AG08395 (cell line): Measurements from ENCODE around the gene CYS1.
"Not testable (repeated sequence)": the region's sequence is repeated elsewhere in the genome, so short reads cannot be mapped to it uniquely, and the experiment has no call there.

ENCODE experiments used
- DNase-seq: peaks from one replicate; pipeline ENCODE4 v3.0.0; 2012; ENCODE audit warnings: mixed read lengths, low spot score

The CYS1 gene, protein sequence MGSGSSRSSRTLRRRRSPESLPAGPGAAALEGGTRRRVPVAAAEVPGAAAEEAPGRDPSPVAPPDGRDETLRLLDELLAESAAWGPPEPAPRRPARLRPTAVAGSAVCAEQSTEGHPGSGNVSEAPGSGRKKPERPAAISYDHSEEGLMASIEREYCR

DNA sequence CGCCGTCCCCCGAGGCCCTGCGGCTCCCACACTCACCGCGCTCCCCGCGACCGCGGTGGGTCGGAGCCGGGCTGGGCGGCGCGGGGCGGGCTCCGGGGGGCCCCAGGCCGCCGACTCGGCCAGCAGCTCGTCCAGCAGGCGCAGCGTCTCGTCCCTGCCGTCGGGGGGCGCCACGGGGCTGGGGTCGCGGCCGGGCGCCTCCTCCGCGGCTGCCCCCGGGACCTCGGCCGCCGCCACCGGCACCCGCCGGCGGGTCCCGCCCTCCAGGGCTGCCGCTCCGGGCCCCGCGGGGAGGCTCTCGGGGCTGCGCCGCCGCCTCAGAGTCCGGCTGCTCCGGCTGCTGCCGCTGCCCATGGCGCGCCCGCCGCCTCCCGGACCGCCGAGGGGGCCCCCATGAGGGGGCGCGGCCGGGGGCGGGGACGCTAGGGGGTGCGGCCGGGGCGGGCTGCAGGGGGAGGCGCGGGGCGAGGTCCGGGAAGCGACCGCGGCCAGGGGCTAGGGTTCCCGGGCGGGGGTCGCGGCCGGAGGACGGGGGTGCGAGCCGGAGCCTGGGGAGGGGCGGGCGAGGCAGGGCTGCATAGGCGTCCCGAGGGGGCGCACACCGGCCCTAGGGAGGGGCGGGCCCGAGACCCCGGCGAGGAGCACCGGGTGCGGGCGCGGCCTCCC lies at the start of gene CYS1:
Gene CYS1, minus strand, starts transcription at position 542 of the 666 bp plus-strand sequence. Its CDS starts 188 bp downstream, at position 354.
- DNase-seq: peak; percentile 59

DNA sequence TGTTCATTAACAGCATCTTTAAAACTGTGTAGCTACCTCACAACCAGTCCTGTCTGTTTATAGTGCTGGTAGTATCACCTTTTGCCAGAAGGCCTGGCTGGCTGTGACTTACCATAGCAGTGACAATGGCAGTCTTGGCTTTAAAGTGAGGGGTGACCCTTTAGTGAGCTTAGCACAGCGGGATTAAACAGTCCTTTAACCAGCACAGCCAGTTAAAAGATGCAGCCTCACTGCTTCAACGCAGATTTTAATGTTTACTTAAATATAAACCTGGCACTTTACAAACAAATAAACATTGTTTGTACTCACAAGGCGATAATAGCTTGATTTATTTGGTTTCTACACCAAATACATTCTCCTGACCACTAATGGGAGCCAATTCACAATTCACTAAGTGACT lies 49.3 kb upstream of the CYS1 start:
- no peak for DNase-seq

DNA sequence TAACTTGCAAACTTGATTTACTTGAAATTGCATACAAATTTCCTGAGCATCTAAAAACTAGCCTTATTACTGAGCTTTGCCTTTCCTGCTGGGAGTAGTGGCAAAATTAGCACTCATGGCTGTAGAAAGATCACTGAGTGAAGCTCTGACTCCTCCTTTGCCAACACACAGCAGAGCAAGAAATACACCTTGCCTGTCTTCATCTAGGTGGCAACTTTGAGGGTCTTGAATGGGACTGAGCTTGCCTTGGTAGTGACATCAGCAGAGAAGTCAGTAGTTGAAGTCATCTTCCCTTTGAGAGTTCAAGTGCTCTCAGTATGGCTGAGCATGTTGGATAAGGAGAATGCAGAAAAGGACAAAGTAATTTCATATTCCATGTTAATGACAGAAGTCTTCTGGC lies 48.2 kb upstream of the CYS1 start:
- DNase-seq: no peak

DNA sequence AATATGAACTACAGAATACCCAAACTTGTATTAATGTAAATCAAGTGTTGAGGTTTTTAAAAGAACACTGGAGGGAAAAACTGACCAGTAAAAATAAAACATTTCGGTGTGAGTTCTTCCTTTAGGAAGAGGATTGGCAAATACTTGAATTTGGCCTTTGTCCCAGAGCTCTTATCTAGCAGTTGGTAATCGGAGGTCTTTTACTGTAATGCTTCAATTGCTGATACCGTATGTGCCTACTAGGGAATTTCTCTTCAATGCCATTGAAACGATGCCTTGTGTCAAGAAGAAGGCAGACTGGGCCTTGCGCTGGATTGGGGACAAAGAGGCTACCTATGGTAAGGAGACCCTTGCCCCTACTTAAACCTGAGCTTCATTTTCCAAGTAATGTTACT lies 46.4 kb upstream of the CYS1 start:
- no peak for DNase-seq

DNA sequence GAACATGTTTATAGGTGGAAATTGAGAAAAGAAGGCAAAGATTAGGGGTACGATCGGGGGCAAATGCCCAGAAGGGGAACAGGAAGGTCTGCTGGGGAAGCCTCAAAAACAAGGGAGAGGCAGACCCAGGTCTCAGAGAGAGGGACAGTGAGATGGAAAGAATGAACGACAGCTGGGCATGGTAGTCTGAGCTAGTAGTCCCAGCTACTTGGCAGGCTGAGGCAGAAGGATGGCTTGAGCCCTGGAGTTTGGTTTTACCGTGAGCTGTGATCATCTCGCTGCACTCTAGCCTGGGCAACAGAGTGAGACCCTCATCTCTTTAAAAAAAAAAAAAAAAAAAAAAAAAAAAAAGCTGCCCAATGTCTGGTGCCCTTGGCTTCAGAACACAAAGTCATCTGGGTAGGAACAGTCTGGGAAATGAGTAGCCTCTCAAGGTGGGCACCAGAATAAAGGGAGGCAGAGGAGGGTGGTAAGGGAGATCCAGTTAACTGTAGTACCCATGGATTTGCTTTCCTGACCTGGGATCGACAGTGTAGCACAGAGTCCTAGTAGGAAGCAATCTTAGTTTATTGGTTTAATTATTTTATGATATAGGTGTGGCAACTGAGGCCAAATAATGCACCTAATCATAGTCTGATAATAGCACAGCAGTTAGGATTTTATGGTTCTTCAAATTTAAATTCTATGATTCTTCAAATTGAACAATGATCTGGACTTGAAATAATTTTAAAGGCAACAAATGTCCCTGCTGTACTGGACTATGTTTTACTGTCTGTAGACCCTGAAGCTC lies 45.8 kb upstream of the CYS1 start:
- DNase-seq: no peak

DNA sequence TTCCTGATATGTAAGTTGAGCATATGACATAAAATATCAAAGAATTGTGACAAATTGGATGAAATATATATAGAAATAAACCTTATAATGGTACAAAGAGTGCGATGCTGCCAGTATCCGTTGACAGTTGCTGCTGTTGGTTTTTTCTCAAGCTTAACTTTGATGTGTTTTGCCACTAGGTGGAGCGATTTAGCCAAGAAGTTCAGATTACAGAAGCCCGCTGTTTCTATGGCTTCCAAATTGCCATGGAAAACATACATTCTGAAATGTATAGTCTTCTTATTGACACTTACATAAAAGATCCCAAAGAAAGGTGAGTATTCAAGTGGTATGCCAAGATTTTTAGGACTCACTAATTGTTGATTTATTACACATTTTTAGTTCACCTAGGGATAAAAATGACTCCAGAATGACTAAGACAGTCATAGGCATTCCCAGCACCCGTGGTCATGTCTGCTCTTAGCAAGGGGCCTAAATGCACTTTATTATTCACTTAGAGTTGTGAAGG lies 44.4 kb upstream of the CYS1 start:
- DNase-seq: peak; percentile 41

DNA sequence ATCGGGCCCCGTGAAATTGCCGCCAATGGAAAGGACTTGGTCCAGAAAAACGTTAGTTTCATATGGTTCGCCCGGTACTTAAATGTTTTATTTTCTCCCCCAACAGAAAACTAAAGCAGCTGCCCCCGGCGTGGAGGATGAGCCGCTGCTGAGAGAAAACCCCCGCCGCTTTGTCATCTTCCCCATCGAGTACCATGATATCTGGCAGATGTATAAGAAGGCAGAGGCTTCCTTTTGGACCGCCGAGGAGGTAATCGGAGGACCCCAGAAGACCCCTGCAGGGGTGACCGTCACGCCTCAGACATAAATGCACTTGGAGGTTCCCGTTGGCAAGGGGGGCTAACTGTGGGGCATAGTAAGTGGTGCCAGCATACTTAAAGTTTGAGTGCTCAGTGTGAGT lies 43.1 kb upstream of the CYS1 start:
- DNase-seq: no peak

DNA sequence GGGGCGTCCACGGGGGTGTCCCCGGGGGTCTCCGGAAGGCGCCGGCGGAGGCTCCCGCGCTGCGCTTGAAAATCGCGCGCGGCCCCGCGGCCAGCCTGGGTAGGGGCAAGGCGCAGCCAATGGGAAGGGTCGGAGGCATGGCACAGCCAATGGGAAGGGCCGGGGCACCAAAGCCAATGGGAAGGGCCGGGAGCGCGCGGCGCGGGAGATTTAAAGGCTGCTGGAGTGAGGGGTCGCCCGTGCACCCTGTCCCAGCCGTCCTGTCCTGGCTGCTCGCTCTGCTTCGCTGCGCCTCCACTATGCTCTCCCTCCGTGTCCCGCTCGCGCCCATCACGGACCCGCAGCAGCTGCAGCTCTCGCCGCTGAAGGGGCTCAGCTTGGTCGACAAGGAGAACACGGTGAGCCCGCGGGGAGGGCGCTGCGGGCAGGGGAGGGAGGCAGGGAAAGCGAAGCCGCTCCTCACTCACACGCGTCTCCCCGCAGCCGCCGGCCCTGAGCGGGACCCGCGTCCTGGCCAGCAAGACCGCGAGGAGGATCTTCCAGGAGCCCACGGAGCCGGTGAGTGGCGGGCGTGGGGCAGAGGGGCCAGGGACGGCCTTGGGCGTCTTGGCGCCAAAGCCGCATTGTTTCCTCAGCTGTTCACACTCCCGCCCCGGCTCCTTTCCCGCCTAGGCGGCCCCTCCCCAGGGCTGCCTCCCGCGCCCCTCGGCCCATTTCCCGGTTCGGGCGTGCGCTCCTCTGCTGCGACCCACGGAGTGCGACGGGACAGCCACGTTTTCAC lies 42.5 kb upstream of the CYS1 start, which contains the start of gene RRM2:
Gene RRM2, plus strand, starts transcription at position 240 of the 781 bp plus-strand sequence. Its CDS starts 60 bp downstream, at position 300.
- peak; percentile 98 for DNase-seq

DNA sequence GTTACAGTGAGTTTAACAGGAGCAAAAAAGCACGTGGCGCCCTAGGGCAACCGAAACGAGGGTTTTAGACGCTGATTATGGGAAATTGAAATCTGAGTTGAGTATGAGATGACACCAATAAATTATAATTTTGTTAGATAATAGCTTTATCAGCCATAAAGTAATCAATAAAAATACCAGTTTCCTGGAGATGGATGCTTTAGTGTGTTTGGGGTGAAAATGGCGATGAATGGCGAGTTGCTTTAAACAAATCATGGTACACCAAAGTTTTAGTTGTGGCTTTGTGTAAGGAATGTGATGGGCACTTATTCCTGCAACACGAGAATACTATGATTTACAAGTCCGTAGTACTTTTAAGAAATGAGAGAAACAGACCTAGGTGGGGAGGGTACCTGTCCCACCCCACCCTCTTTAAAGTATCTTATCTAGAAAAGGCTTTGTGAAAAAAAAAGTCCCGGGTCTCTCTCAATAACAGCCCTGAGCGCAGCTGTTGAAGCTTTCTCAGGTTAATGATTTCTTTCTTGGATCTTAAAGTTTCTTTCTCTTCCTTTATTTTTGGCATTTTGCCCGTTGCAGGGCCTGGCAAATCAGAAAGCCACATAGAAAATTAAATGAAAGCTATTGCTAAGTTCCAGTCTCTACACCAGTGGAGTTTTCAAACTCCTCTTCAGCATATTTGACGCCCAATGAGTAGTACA lies 40.8 kb upstream of the CYS1 start:
- no peak for DNase-seq

DNA sequence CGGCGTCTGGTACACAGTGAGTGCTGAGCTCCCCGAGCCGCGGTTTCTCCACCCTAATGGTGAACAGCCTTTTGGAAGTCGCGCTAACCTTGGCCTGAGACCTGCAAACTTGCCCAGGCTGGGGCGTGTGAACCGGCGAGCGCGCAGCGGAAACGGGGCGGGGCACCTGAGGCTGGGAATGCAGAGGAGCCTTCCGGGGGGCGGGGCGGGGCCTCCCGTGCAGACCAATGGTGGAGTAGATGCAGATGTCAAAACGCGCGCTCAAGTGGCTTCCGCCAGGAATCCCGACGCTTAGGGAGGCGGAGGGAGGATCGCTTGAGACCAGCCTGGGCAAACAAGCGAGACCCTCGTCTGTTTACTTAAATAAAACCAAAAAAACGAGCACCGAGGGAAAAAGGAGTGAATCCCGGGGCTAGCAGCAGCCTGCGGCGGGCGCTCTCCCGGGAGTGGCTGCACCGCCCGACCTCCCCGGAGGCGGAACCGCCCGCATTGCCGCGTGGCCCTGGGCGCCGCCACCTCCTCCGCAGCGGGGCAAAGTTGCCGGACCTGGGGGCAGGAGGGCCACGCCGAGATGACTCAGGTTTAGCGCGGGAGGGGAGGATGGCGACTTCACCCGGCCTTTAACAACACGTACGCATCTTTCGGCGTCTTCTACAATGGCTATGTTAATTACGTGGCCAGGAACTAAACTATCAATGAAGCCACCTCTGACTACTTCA lies 40.1 kb upstream of the CYS1 start:
- peak; percentile 95 for DNase-seq

DNA sequence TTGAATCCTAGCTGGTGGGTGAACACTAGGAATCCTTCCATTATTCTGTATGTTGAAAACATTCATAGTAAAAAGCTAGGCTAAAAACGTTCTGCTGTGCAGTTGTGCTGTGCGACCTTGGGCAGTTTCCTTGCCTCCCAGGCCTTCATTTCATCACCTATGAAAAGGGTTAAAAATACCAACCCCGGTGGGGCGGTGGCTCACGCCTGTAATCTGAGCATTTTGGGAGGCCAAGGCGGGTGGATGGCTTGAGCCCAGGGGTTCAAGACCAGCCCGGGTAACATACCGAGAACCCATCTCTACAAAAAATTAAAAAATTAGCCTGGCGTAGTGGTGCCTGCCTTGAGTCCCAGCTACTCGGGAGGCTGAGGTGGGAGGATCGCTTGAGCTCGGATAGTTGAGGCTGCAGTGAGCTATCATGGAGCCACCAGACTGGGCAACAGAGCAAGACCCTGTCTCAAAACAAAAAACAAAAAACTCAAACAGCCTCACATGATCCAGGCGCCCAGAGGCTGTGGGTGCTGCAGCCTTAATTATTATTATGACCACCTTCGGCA lies 39.5 kb upstream of the CYS1 start:
- no peak for DNase-seq

DNA sequence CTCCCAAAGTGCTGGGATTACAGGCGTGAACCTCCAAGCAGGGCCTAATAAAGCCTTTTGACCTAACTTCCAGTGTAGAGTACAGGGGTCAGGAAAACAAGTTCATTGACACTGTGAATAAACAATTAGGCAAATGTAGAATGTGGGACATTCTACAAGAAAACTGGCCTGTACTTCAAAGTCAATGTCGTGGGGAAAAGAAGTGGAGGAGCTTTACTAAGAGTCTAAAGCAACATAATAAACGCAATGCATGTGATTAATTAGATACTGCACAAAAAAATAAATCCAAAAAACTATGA lies 38.8 kb upstream of the CYS1 start:
- DNase-seq: no peak

DNA sequence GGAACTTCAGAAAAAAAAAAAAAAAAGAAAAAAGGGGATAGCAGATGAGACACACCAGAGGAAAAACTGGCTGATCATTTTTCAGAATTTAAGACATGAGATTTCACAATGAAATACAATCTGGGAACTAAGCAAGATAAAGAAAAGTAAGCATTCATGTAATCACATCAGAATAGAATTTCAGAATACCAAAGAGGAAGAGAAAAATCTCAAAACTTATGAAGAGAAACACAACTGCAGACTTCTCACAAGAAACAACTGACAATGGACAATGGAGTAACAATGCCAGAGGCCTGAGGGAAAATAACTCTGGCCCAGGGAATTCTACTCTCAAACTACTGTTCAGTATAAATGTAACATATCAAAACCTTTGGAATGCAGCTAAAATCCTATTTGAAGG lies 29.1 kb upstream of the CYS1 start:
- DNase-seq: no peak

DNA sequence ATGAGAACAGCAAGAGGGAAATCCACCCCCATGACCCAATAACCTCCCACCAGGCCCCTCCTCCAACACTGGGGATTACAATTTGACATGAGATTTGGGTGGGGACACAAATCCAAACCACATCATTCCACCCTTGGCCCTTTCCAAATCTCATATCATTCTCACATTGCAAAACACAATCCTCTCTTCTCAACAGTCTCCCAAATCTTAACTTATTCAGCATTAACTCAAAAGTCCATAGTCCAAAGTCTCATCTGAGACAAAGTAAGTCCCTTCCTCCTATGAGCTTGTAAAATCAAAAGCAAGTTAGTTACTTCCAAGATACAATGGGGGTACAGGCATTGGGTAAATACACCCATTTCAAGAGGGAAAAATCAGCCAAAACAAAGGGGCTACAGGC lies 24.7 kb upstream of the CYS1 start:
- DNase-seq: not testable (repeated sequence)

DNA sequence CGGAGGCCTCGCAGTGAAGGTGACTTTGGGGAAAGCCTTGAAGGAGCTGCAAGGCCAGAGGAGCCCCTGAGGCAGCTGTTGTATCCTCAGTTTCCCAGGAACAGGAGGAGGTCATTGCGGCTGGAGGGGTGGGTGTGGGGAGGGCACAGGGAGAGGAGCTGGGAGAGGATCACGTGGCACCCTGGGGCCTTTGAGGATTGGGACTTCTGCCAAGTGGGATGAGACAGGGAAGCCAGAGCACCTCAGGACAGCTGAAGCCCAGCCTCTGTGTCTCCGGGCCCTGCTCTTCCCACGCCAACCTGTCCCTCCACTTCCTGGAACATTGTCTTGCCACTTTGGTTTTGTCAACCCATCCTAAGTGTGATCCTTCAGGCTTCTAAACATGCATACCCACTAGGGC lies 23.0 kb upstream of the CYS1 start:
- DNase-seq: no peak

DNA sequence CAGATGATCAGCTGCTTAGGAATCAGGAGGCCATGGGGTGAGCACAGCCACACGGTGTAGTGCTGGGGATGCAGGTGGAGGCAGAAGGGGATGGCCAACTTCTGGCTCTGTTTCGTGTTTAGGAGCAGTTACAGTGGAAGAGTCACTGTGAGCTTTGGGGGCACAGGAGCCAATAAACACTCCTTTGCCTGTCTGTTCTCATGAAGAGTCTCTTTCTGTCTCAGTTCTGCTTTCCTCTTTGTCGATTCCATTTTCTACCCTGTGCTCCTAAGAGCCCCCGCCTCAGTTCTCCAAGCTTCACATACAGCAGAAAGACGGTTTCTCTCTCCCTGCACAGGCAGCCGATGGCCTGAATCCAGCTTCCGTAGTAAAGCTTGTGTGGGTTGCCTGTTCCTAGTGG lies 21.3 kb upstream of the CYS1 start:
- DNase-seq: no peak

DNA sequence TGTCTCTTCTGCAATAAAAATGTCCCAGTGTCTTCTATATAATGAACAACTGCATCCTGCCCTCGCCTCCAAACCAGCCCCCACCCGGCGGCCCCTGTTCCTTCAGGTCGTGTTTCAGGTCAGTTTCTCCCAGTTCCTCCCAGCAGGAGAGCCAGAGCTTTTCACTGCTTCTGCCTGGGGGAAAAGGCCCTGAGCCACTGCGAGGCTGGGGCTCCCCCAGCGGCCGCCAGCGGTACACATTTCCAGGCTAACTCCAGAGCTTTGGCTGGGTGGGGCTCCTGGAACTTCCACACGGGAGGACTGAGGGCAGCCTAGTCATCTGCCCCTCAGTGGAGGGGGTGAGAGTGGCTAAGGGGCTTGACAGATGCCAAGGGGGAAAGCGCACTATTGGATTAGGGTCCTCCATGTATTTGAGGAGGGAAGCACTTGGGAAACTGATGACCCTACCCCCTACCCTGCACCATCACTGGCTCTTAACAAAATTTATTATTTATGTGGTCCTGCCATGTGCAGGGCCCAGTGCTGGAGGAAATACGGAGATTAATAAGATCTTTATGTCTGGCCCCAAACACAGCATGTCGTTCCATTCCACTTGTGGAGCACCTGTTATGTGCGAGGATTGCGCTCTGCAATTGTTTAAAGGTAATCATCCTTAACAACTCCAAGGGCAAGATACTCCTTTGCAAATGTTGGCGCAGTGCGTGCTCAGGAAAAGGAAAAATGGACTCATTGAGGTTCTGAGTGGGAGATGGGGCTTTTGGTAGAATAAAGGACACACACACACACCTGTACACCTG lies 17.3 kb upstream of the CYS1 start:
- DNase-seq: peak; percentile 92

DNA sequence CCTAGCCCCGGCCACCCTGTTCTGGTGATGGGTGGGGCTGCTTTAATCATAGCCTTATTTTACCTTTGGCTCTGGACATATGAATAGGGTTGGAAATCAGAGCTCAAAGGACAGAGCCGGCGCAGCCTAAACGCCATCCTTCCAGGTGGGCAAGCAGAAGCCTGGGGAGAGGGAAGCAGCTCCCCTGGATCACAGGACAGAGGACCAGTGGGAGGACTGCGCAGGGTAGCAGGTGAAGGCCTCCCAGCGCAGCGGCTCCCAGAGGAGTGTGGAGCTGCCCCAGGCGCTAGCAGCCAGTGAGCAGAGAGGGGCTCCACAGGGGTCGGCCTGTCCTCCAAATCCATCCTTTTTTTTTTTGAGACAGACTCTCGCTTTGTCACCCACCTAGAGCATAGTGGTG lies 16.4 kb upstream of the CYS1 start:
- DNase-seq: no peak

DNA sequence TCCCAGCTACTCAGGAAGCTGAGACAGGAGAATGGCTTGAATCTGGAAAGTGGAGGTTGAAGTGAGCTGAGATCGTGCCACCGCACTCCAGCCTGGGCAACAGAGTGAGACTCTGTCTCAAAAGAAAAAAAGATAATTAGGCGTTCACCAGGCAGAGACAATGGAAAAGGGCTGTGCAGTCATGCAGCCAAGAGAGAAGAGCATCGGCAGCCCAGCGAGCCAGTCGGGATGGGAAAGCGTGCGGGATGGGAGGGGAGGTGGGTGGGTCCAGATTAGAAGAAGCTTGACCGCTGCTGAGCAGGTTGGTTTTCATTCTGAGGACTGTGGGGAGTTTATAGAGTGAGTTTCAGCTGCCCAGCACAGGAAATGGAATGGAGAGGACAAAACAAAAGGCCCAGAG lies 15.0 kb upstream of the CYS1 start:
- DNase-seq: no peak

DNA sequence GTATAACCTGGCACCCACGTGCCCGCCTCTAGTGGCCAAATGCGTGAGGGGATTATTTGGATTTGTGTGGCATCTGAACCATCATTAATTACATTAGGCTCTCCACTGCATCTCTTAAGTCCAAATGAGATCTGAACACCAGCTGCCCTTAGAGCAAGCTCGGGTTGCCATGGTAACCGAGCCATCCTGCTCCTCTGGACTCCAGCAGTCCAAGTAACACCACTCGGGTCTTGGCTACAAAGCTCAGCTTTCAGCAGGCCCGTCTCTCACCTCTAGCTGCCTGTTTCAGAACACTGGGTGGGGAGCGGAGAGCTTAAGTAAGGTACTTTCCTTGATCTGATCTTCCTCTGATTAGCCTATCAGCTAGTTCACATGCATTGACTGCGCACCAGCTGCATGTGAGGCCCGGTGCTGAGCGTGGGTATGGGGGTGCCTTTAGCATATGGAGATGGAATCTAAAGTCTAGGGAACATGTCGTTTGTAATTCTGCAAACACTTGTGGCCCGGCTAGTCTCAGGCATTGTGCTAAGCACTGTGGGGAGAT lies 14.1 kb upstream of the CYS1 start:
- no peak for DNase-seq
